Duodenal mucosa (tissue), 2 donors: ENCODE results near the gene SDS.
A peak's percentile ranks its signal among the peaks of the same experiment; 100 is the strongest.

Source experiments
- H3K27ac ChIP-seq: one replicate; pipeline ENCODE4 v1.7.0; 2013; ENCODE audit warnings: low read depth, low read length
- H3K27me3 ChIP-seq, 2 donors: one replicate each; pipeline ENCODE4 v1.7.0; 2013; ENCODE audit warnings: low read length in 2 of 2, control low read depth in 1 of 2; ENCODE audit not compliant: insufficient read depth in 2 of 2, control insufficient read depth in 1 of 2
- H3K36me3 ChIP-seq, 2 donors: one replicate each; pipeline ENCODE4 v1.7.0; 2013; ENCODE audit warnings: low read length in 2 of 2, control low read depth in 1 of 2; ENCODE audit not compliant: insufficient read depth in 2 of 2, control insufficient read depth in 1 of 2
- H3K4me1 ChIP-seq, 2 donors: one replicate each; pipeline ENCODE4 v1.7.0; 2013; ENCODE audit warnings: low read length in 2 of 2, control low read depth in 1 of 2; ENCODE audit not compliant: insufficient read depth in 2 of 2, control insufficient read depth in 1 of 2
- H3K4me3 ChIP-seq, 2 donors: one replicate each; pipeline ENCODE4 v1.7.0; 2013; ENCODE audit warnings: low read length in 2 of 2, low read depth in 1 of 2
- H3K9ac ChIP-seq, 2 donors: one replicate each; pipeline ENCODE4 v1.7.0; 2013; ENCODE audit warnings: low read length in 2 of 2, low read depth in 1 of 2
- H3K9me3 ChIP-seq, 2 donors: one replicate each; pipeline ENCODE4 v1.7.0; 2013; ENCODE audit warnings: low read length in 2 of 2, control low read depth in 1 of 2; ENCODE audit not compliant: control insufficient read depth in 1 of 2

SDS gene

DNA sequence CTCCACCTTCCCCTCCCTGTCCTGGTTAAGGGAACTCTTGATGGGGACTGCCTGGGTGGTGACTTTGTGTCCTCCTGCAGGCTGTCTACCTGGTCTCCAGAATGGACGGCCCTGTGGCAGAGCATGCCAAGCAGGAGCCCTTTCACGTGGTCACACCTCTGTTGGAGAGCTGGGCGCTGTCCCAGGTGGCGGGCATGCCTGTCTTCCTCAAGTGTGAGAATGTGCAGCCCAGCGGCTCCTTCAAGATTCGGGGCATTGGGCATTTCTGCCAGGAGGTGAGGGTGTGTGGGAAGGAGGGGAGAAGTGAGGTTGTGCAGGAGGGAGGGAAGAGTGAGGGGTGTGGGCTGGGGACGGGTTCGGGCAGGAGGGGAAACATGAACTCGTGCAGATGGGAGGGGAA lies 24.2 kb upstream of the SDS start:
- Histone ChIP-seq H3K9me3 (no peaks in the 10 kb centered on the region), H3K9ac (no peak overlapping the region), H3K36me3 (no peaks in the 10 kb centered on the region), H3K4me3 (no peak overlapping the region), H3K27ac (no peak overlapping the region), H3K4me1 (peaks cover 3 to 9% of the 10 kb centered on the region in 2 donors), H3K27me3 (no peaks in the 10 kb centered on the region)

DNA sequence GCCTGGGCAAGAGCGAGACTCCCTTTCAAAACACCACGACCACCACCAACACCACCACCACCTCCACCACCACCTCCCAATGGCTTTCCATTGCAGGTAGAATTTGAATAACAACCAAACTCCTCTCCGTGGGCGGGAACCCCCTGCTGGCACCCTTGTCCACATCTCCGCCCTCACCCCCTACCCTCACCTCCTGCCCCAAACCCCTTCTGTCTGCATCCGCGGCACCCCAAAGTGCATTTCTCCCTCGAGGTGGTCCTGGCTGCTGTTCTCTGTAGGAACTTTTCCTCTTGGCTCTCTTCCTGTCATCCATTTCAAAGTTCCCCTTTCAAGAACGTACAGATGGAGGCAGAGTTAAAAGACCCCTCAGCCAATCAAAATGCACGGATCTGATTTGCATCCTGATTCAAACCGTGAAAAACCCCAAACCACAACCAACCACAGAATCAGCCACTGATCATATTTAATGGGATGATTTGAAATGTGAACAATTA lies 22.3 kb upstream of the SDS start:
- H3K9me3 ChIP-seq: no peaks in the 10 kb centered on the region
- H3K36me3 ChIP-seq: no peaks in the 10 kb centered on the region
- no peak overlapping the region for H3K4me3 ChIP-seq
- H3K27me3 ChIP-seq: no peaks in the 10 kb centered on the region
- H3K4me1 ChIP-seq: peaks cover 3 to 25% of the 10 kb centered on the region in 2 donors
- no peak overlapping the region for H3K9ac ChIP-seq
- no peak overlapping the region for H3K27ac ChIP-seq

GRCh38 chr12:113424915-113425823 lies 21.5 kb upstream of the SDS start:
- Histone ChIP-seq H3K4me1 (peaks cover 3 to 31% of the 10 kb centered on the region in 2 donors), H3K27me3 (no peaks in the 10 kb centered on the region), H3K9me3 (no peaks in the 10 kb centered on the region), H3K36me3 (no peaks in the 10 kb centered on the region), H3K9ac (no peak overlapping the region), H3K27ac (no peak overlapping the region), H3K4me3 (no peak overlapping the region)

GRCh38 chr12:113424456-113424855 lies 20.8 kb upstream of the SDS start:
- Histone ChIP-seq H3K4me3 (no peak overlapping the region), H3K27me3 (no peaks in the 10 kb centered on the region), H3K9me3 (no peaks in the 10 kb centered on the region), H3K36me3 (no peaks in the 10 kb centered on the region), H3K9ac (no peak overlapping the region), H3K4me1 (peaks cover 3 to 31% of the 10 kb centered on the region in 2 donors), H3K27ac (no peak overlapping the region)

DNA sequence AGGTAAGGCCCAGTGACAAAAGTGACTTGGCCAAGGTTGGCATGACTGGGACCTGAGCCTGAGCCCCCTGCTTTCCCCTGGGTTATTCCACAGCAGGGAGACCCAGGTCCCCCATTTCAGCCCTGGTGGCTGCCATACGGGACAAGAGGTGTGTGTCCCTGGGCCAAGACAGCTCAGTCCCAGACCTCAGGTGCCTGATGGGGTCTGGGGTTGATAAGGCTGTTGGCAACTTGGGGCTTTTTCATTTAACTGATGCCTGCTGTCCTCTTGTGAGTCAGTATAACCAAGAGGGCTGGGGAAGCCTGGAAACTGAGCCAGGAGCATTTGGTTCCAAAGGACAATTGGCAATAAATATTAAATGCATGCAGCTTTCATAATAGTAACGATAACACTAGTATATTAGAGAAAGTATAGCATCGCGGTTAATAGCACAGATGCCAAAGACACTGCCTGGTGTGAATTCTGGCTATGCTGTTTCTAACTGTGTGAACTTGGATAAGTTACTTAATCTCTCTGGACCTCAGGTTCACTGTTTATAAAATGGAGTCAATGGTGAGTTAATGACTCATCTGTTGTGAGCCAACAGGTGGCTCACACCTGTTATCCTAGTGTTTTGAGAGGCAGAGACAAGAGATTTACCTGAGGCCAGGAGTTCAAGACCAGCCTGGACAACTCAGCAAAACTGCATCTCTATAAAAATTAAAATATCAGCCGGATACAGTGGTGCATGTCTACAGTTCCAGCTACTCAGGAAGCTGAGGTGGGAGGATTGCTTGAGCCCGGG lies 19.4 kb upstream of the SDS start:
- no peaks in the 10 kb centered on the region for H3K9me3 ChIP-seq
- peak overlapping the region; percentile 83 to 89 for H3K4me3 ChIP-seq
- peak overlapping the region; percentile 44 for H3K27ac ChIP-seq
- peak overlapping the region; percentile 84 to 99 for H3K9ac ChIP-seq
- H3K27me3 ChIP-seq: no peaks in the 10 kb centered on the region
- no peaks in the 10 kb centered on the region for H3K36me3 ChIP-seq
- H3K4me1 ChIP-seq: peaks cover 8 to 38% of the 10 kb centered on the region in 2 donors

GRCh38 chr12:113422030-113422885 lies 18.6 kb upstream of the SDS start, which contains the start of gene SDSL:
SDSL (plus strand) TSS chr12:113422380; CDS start chr12:113427983, 5,603 bp downstream.
- H3K4me1 ChIP-seq: peaks cover 8 to 38% of the 10 kb centered on the region in 2 donors
- H3K27me3 ChIP-seq: no peaks in the 10 kb centered on the region
- H3K27ac ChIP-seq: peak within 1 kb of the TSS; percentile 44
- peak within 1 kb of the TSS; percentile 83 to 89 for H3K4me3 ChIP-seq
- no peaks in the 10 kb centered on the region for H3K36me3 ChIP-seq
- no peaks in the 10 kb centered on the region for H3K9me3 ChIP-seq
- H3K9ac ChIP-seq: peak within 1 kb of the TSS; percentile 84 to 99

- H3K4me3 ChIP-seq: no peak overlapping the region
- no peak overlapping the region for H3K27ac ChIP-seq
- no peaks in the 10 kb centered on the region for H3K9me3 ChIP-seq
- no peaks in the 10 kb centered on the region for H3K27me3 ChIP-seq
- peaks cover 8 to 38% of the 10 kb centered on the region in 2 donors for H3K4me1 ChIP-seq
- H3K9ac ChIP-seq: no peak overlapping the region
- H3K36me3 ChIP-seq: no peaks in the 10 kb centered on the region
Observed at GRCh38 chr12:113420996-113421595, 17.4 kb upstream of the SDS start.

DNA sequence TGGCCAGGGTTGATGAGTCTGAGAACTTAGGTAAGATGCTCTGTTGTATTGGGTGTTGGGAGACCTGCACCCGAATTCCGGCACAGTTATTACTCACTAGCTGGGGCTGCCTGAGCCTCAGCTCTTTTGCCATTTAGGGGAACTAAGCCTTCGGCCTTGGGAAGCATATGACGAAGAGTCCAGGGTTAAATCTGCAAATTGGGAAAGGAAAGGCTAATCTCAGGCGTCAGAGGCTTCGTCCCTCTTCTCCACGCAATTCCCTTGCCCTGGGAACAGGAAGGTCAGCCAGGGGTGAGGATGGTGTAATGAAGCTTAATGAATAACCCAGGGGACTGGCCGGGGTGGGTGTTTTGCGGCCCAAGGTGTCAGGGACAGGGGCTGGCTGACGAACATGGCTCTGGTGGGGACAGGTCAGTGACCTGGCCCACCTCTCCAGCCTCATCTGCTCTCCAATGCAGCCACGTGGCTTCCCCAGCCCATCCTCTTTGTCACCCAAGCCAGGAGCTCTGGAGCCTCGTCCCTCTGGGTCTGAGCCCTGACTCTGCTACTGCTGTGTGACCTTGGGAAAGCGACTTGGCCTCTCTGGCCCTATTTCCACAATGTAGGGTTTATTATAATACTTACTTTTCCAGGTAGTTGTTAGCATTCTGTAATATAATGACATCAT lies 14.7 kb upstream of the SDS start:
- no peak overlapping the region for H3K9ac ChIP-seq
- no peak overlapping the region for H3K4me3 ChIP-seq
- no peaks in the 10 kb centered on the region for H3K9me3 ChIP-seq
- H3K36me3 ChIP-seq: no peaks in the 10 kb centered on the region
- H3K4me1 ChIP-seq: peaks cover 5 to 34% of the 10 kb centered on the region in 2 donors
- no peaks in the 10 kb centered on the region for H3K27me3 ChIP-seq
- H3K27ac ChIP-seq: no peak overlapping the region
